HepG2 (cell line): ENCODE results near the gene KIAA0319L. TPM values are rescaled to one million over a fixed set of nuclear protein-coding genes. Genes with fewer than 3 reads are reported as not detected.

ENCODE experiments used
- ATF7 ChIP-seq, 2 experiments: fragments of 450-650 bp in 1 of 2; sonication (generic) in 1 of 2; formaldehyde crosslinking in 1 of 2; IDR thresholded peaks; 2 replicates each; pipeline versions ENCODE4 v1.4.0 to v1.6.1; 2016 to 2020; ENCODE audit warnings: antibody characterized with exemption in 1 of 2, mild to moderate bottlenecking in 1 of 2, missing genetic modification reagents in 1 of 2
- CEBPG ChIP-seq: IDR thresholded peaks from 2 replicates; pipeline ENCODE4 v1.6.1; 2016
- HOXA7 ChIP-seq: sonication (generic); formaldehyde crosslinking; IDR thresholded peaks from 2 replicates; pipeline ENCODE4 v1.8.1; 2022; ENCODE audit warnings: mild to moderate bottlenecking, missing genetic modification reagents, moderate library complexity
- NFIC ChIP-seq: IDR thresholded peaks from 2 replicates; pipeline ENCODE4 v1.6.1; 2012; ENCODE audit warnings: mild to moderate bottlenecking, low read length, inconsistent platforms
- PAWR ChIP-seq: sonication (generic); formaldehyde crosslinking; IDR thresholded peaks from 2 replicates; pipeline ENCODE4 v1.4.0; 2020; ENCODE audit warnings: missing genetic modification reagents, mild to moderate bottlenecking, borderline replicate concordance
- REL ChIP-seq: sonication (generic); formaldehyde crosslinking; conservative IDR thresholded peaks from 2 replicates; pipeline ENCODE4 v1.8.0; 2022; ENCODE audit warnings: mild to moderate bottlenecking, missing genetic modification reagents, moderate library complexity
- SMAD3 ChIP-seq: sonication (generic); formaldehyde crosslinking; IDR thresholded peaks from 2 replicates; pipeline ENCODE4 v1.4.0; 2020; ENCODE audit warnings: missing genetic modification reagents
- SRSF1 ChIP-seq: fragments of 200-400 bp; formaldehyde crosslinking; optimal IDR thresholded peaks from 2 replicates; pipeline ENCODE3; 2017; ENCODE audit warnings: mild to moderate bottlenecking, low read depth, low read length, moderate library complexity
- TCF7L2 ChIP-seq: IDR thresholded peaks from 2 replicates; pipeline ENCODE4 v1.6.1; 2011; ENCODE audit warnings: mild to moderate bottlenecking, low read depth, low read length, moderate library complexity
- TOPORS ChIP-seq: sonication (generic); formaldehyde crosslinking; IDR thresholded peaks from 2 replicates; pipeline ENCODE4 v1.8.0; 2023; ENCODE audit warnings: mild to moderate bottlenecking, missing genetic modification reagents
- ZBTB1 ChIP-seq: sonication (generic); formaldehyde crosslinking; IDR thresholded peaks from 2 replicates; pipeline ENCODE4 v1.4.0; 2020; ENCODE audit warnings: missing genetic modification reagents, borderline replicate concordance
- ZNF496 ChIP-seq: sonication (generic); formaldehyde crosslinking; IDR thresholded peaks from 2 replicates; pipeline ENCODE4 v1.8.1; 2023; ENCODE audit warnings: mild to moderate bottlenecking, moderate library complexity, missing genetic modification reagents; ENCODE audit not compliant: insufficient replicate concordance
- ZNF746 ChIP-seq: sonication (generic); formaldehyde crosslinking; IDR thresholded peaks from 2 replicates; pipeline ENCODE4 v1.8.0; 2022; ENCODE audit warnings: mild to moderate bottlenecking, missing genetic modification reagents
- ZNF878 ChIP-seq: sonication (generic); formaldehyde crosslinking; IDR thresholded peaks from 2 replicates; pipeline ENCODE4 v1.8.1; 2023; ENCODE audit warnings: mild to moderate bottlenecking, missing genetic modification reagents, moderate library complexity
- ZNF879 ChIP-seq: sonication (generic); formaldehyde crosslinking; IDR thresholded peaks from 2 replicates; pipeline ENCODE4 v1.8.1; 2023; ENCODE audit warnings: missing genetic modification reagents
- ZSCAN9 ChIP-seq: IDR thresholded peaks from 2 replicates; pipeline ENCODE4 v1.6.1; 2016; ENCODE audit warnings: borderline replicate concordance
- polyA plus RNA-seq, 8 experiments: library from polyadenylated mRNA; depleted of rRNA in 3 of 8; stranded (reverse) in 7 of 8; unstranded in 1 of 8; fragments of >200 nt; fragmentation: Illumina TruSeq in 4 of 8; extraction: Trizol in 4 of 8; gene quantifications; 2 replicates each; pipeline versions ENCODE4 v1.2.1 to v1.2.3, GENCODE V29; 2011 to 2016; ENCODE audit warnings: low read depth in 4 of 8, missing spikeins in 1 of 8, mixed read lengths in 1 of 8; ENCODE audit not compliant: insufficient read depth in 1 of 8
- total RNA-seq, 5 experiments: library from RNA; depleted of rRNA; stranded (reverse); fragments of >200 nt; fragmentation: Illumina TruSeq; extraction: Trizol; gene quantifications; 2 replicates each; pipeline ENCODE4 v1.2.3, GENCODE V29; 2016; ENCODE audit warnings: low read depth in 1 of 5
- TF ChIP-seq, protein P1 (sequence below): sonication (generic); formaldehyde crosslinking; IDR thresholded peaks from 2 replicates; pipeline ENCODE4 v1.4.0; 2020; ENCODE audit warnings: mild to moderate bottlenecking, missing genetic modification reagents
- TF ChIP-seq, protein P2 (sequence below): sonication (generic); formaldehyde crosslinking; IDR thresholded peaks from 2 replicates; pipeline ENCODE4 v1.5.0; 2020; ENCODE audit warnings: mild to moderate bottlenecking, missing genetic modification reagents
- TF ChIP-seq, protein P3 (sequence below): sonication (generic); formaldehyde crosslinking; IDR thresholded peaks from 2 replicates; pipeline ENCODE4 v1.9.0; 2021; ENCODE audit warnings: missing genetic modification reagents, borderline replicate concordance
- TF ChIP-seq, protein P4 (sequence below): sonication (generic); formaldehyde crosslinking; conservative IDR thresholded peaks from 2 replicates; pipeline ENCODE4 v1.8.0; 2022; ENCODE audit warnings: missing genetic modification reagents
- TF ChIP-seq, protein P5 (sequence below): sonication (generic); formaldehyde crosslinking; IDR thresholded peaks from 2 replicates; pipeline ENCODE4 v1.4.0; 2020; ENCODE audit warnings: missing genetic modification reagents

The KIAA0319L gene
- total and polyA plus RNA-seq, 2 of the 13 experiments (the other 11 are each of a cell fraction or from before 2014, with no cell fraction given), result 33.4 to 82.6 TPM

DNA sequence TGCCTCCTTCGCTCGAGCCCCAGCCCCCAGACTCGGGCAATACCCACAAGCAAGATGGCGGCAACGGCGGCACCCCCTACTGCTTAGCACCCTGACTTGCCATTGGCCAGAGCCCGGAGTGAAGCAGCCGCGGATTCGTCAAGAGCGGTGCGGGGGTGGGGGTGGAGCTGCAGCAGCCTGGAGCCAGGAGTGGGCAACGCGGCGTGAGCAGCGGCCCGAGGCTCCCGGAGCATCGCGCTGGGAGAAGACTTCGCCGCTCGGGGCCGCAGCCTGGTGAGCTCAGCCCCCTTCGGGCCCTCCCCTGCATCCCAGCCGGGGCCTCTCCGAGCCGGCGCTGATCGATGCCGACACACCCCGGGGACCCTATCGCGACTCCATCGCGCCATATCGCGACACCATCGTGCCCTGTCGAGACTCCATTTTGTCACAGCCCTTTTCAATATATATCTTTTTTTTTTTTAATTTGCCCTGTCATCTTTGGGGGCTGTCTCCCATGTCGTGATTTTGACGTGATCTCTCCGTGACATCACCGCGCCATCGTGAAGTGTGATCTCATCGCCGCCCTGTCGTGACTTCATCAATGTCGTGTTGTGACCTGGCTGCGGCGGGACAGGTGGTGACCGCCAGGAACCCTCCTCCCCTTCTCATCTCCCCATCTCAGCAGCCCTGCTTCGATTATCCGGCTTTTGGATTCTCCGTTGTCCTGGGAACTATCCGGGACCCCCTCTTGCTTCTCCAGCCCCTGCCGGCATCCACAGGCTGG is 589 bp upstream of the KIAA0319L start, which contains the start of gene NCDN (continued):
- TF ChIP-seq, protein P1, sequence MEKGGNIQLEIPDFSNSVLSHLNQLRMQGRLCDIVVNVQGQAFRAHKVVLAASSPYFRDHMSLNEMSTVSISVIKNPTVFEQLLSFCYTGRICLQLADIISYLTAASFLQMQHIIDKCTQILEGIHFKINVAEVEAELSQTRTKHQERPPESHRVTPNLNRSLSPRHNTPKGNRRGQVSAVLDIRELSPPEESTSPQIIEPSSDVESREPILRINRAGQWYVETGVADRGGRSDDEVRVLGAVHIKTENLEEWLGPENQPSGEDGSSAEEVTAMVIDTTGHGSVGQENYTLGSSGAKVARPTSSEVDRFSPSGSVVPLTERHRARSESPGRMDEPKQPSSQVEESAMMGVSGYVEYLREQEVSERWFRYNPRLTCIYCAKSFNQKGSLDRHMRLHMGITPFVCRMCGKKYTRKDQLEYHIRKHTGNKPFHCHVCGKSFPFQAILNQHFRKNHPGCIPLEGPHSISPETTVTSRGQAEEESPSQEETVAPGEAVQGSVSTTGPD (CRISPR knock-in tag), result no peak
- TF ChIP-seq, protein P2, sequence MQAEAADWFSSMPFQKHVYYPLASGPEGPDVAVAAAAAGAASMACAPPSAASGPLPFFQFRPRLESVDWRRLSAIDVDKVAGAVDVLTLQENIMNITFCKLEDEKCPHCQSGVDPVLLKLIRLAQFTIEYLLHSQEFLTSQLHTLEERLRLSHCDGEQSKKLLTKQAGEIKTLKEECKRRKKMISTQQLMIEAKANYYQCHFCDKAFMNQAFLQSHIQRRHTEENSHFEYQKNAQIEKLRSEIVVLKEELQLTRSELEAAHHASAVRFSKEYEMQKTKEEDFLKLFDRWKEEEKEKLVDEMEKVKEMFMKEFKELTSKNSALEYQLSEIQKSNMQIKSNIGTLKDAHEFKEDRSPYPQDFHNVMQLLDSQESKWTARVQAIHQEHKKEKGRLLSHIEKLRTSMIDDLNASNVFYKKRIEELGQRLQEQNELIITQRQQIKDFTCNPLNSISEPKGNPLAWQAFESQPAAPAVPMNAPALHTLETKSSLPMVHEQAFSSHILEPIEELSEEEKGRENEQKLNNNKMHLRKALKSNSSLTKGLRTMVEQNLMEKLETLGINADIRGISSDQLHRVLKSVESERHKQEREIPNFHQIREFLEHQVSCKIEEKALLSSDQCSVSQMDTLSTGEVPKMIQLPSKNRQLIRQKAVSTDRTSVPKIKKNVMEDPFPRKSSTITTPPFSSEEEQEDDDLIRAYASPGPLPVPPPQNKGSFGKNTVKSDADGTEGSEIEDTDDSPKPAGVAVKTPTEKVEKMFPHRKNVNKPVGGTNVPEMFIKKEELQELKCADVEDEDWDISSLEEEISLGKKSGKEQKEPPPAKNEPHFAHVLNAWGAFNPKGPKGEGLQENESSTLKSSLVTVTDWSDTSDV, result no peak
- TF ChIP-seq TOPORS, result no peak
- no peak for TF ChIP-seq ZNF496 (CRISPR knock-in tag)
- TF ChIP-seq HOXA7, result no peak
- TF ChIP-seq, protein P3, sequence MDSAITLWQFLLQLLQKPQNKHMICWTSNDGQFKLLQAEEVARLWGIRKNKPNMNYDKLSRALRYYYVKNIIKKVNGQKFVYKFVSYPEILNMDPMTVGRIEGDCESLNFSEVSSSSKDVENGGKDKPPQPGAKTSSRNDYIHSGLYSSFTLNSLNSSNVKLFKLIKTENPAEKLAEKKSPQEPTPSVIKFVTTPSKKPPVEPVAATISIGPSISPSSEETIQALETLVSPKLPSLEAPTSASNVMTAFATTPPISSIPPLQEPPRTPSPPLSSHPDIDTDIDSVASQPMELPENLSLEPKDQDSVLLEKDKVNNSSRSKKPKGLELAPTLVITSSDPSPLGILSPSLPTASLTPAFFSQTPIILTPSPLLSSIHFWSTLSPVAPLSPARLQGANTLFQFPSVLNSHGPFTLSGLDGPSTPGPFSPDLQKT, result 0 out of 2 replicates have a peak, but pooled peaks have one; percentile 64
- TF ChIP-seq ZNF746 (CRISPR knock-in tag), result no peak
- TF ChIP-seq, protein P4, sequence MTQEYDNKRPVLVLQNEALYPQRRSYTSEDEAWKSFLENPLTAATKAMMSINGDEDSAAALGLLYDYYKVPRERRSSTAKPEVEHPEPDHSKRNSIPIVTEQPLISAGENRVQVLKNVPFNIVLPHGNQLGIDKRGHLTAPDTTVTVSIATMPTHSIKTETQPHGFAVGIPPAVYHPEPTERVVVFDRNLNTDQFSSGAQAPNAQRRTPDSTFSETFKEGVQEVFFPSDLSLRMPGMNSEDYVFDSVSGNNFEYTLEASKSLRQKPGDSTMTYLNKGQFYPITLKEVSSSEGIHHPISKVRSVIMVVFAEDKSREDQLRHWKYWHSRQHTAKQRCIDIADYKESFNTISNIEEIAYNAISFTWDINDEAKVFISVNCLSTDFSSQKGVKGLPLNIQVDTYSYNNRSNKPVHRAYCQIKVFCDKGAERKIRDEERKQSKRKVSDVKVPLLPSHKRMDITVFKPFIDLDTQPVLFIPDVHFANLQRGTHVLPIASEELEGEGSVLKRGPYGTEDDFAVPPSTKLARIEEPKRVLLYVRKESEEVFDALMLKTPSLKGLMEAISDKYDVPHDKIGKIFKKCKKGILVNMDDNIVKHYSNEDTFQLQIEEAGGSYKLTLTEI (CRISPR knock-in tag), result no peak
- TF ChIP-seq NFIC, result no peak
- no peak for TF ChIP-seq CEBPG (CRISPR knock-in tag)
- 0 out of 2 replicates have a peak, but pooled peaks have one; percentile 44 for TF ChIP-seq SMAD3
- 0 out of 2 replicates have a peak, but pooled peaks have one; percentile 22 for TF ChIP-seq REL (CRISPR knock-in tag)
- no peak for TF ChIP-seq ZNF879 (CRISPR knock-in tag)
- no peak for TF ChIP-seq ZNF878 (CRISPR knock-in tag)
- TF ChIP-seq, protein P5, sequence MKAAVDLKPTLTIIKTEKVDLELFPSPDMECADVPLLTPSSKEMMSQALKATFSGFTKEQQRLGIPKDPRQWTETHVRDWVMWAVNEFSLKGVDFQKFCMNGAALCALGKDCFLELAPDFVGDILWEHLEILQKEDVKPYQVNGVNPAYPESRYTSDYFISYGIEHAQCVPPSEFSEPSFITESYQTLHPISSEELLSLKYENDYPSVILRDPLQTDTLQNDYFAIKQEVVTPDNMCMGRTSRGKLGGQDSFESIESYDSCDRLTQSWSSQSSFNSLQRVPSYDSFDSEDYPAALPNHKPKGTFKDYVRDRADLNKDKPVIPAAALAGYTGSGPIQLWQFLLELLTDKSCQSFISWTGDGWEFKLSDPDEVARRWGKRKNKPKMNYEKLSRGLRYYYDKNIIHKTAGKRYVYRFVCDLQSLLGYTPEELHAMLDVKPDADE (CRISPR knock-in tag), result no peak
- no peak for TF ChIP-seq ZBTB1 (CRISPR knock-in tag)
- peak; percentile 56 for TF ChIP-seq ATF7 (IDR thresholded peaks at IDR 0.05)
- TF ChIP-seq ATF7 (CRISPR knock-in tag; IDR thresholded peaks at IDR 0.05), result 0 out of 2 replicates have a peak, but pooled peaks have one; percentile 55
- no peak for TF ChIP-seq PAWR (CRISPR knock-in tag)
- TF ChIP-seq TCF7L2, result no peak
- TF ChIP-seq SRSF1, result no peak
- no peak; the same call in 1 of the 2 replicates for TF ChIP-seq ZSCAN9 (CRISPR knock-in tag)
